GM10266 (cell line): Measurements from ENCODE around the gene PRDM1.
A peak's percentile ranks its signal among the peaks of the same experiment; 100 is the strongest.

Source experiments
- DNase-seq: peaks from one replicate; pipeline ENCODE4 v3.0.0; 2012; ENCODE audit errors: extremely low spot score
- CTCF ChIP-seq: IDR thresholded peaks from 2 replicates; pipeline ENCODE4 v1.5.1; 2012; ENCODE audit warnings: mild to moderate bottlenecking, low read depth; ENCODE audit not compliant: control insufficient read depth, insufficient read depth; ENCODE audit errors: missing control alignments

PRDM1 gene

GRCh38 chr6:106084989-106085691 is 996 bp upstream of the PRDM1 start:
- DNase-seq, result no peak
- TF ChIP-seq CTCF, result no peak

GRCh38 chr6:106085692-106085983 is 498 bp upstream of the PRDM1 start:
- no peak for TF ChIP-seq CTCF
- DNase-seq, result no peak

- no peak for TF ChIP-seq CTCF
- no peak for DNase-seq
Observed at GRCh38 chr6:106086814-106087175, 659 bp downstream of the PRDM1 start.

GRCh38 chr6:106087548-106088325 is 1.6 kb downstream of the PRDM1 start:
- no peak for TF ChIP-seq CTCF
- no peak for DNase-seq

GRCh38 chr6:106090001-106090400 is 3.9 kb downstream of the PRDM1 start:
- no peak for DNase-seq

GRCh38 chr6:106092279-106092678 is 6.1 kb downstream of the PRDM1 start:
- TF ChIP-seq CTCF, result no peak
- DNase-seq, result no peak

More at GRCh38 chr6:106090001-106090400, 3.9 kb downstream of the PRDM1 start:
- TF ChIP-seq CTCF, result peak; percentile 32
